ENCODE results near the gene SSTR5.

DNA sequence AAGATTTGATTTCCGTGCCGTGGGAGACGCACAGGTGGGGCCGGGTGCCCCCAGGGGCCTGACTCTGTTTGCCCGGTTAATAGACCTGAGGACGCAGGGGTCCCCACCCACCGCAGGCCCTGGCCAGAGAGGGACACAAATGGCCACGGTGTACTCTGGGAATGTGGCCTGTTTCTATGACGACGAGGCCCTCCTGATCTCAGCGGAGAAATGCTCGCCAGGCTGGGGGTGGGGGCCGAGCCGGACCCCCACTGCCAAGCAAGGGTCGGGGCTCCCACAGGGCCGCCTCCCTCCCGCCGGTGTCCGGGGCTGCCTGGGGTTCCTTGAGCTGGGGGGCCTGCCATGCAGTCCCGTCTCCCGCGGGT is 48.0 kb downstream of the SSTR5 start:
- TF ChIP-seq, protein P1, sequence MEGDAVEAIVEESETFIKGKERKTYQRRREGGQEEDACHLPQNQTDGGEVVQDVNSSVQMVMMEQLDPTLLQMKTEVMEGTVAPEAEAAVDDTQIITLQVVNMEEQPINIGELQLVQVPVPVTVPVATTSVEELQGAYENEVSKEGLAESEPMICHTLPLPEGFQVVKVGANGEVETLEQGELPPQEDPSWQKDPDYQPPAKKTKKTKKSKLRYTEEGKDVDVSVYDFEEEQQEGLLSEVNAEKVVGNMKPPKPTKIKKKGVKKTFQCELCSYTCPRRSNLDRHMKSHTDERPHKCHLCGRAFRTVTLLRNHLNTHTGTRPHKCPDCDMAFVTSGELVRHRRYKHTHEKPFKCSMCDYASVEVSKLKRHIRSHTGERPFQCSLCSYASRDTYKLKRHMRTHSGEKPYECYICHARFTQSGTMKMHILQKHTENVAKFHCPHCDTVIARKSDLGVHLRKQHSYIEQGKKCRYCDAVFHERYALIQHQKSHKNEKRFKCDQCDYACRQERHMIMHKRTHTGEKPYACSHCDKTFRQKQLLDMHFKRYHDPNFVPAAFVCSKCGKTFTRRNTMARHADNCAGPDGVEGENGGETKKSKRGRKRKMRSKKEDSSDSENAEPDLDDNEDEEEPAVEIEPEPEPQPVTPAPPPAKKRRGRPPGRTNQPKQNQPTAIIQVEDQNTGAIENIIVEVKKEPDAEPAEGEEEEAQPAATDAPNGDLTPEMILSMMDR (IDR thresholded peaks at IDR 0.05) = no peak
- TF ChIP-seq POLR2A (IDR thresholded peaks at IDR 0.05) (no peak), EP300 (IDR thresholded peaks at IDR 0.05) (no peak)
